Caco-2 (cell line): Measurements from ENCODE around the gene DCAF8. TPM values are rescaled to one million over a fixed set of nuclear protein-coding genes. Genes with fewer than 3 reads are reported as not detected.
A peak's percentile ranks its signal among the peaks of the same experiment; 100 is the strongest.

ENCODE experiments used
- BruUV-seq: library from RNA; stranded (reverse); fragments of 400-500 nt; replicated peaks from 2 replicates; lab custom pipeline; 2021; lab: Mats Ljungman, UMichigan
- CTCF ChIA-PET: fragments of 300-600 bp; sonication (Branson Sonifier 250); formaldehyde crosslinking; loops from one replicate; lab custom pipeline; 2022; ENCODE audit warnings: antibody characterized with exemption; lab: Charles Lee
- POLR2A ChIA-PET: fragments of 300-600 bp; sonication (Branson Sonifier 250); formaldehyde crosslinking; loops from one replicate; lab custom pipeline; 2022; ENCODE audit warnings: antibody characterized with exemption; lab: Charles Lee
- DNase-seq, 2 experiments: peaks; one replicate each; pipeline versions ENCODE4 v3.0.0 to v3.0.0-alpha.2; 2020 to 2022
- H3K27me3 ChIP-seq: replicated peaks from 2 replicates; pipeline ENCODE4 v1.6.0; 2011; ENCODE audit warnings: low read length; ENCODE audit not compliant: control insufficient read depth, insufficient read depth
- H3K36me3 ChIP-seq: 2 replicates; pipeline ENCODE4 v1.5.1; 2011; ENCODE audit warnings: low read length; ENCODE audit not compliant: control insufficient read depth, insufficient read depth
- H3K4me1 ChIP-seq: fragments of 250-450 bp; sonication (Bioruptor Pico); 2 replicates; pipeline ENCODE4 v1.5.1; 2020; ENCODE audit warnings: mild to moderate bottlenecking
- H3K4me3 ChIP-seq: 2 replicates; pipeline ENCODE4 v1.5.1; 2011; ENCODE audit warnings: low read depth, mild to moderate bottlenecking, control low read depth, low read length
- H3K9me3 ChIP-seq: fragments of 250-450 bp; sonication (Bioruptor Pico); 2 replicates; pipeline ENCODE4 v1.5.1; 2020; ENCODE audit warnings: mild to moderate bottlenecking, moderate library complexity
- H3K27ac Mint-ChIP-seq: one replicate; pipeline ENCODE4 v1.8.0; 2022; ENCODE audit warnings: mixed read lengths; ENCODE audit not compliant: unreplicated experiment
- H3K27me3 Mint-ChIP-seq: one replicate; pipeline ENCODE4 v1.8.0; 2022; ENCODE audit warnings: mixed read lengths; ENCODE audit not compliant: insufficient read depth, unreplicated experiment
- H3K36me3 Mint-ChIP-seq: one replicate; pipeline ENCODE4 v1.8.0; 2022; ENCODE audit warnings: mild to moderate bottlenecking, mixed read lengths; ENCODE audit not compliant: insufficient read depth, unreplicated experiment
- H3K4me1 Mint-ChIP-seq: one replicate; pipeline ENCODE4 v1.8.0; 2022; ENCODE audit warnings: low read depth, mixed read lengths; ENCODE audit not compliant: unreplicated experiment
- H3K4me3 Mint-ChIP-seq: one replicate; pipeline ENCODE4 v1.8.0; 2022; ENCODE audit warnings: mild to moderate bottlenecking, moderate library complexity, mixed read lengths; ENCODE audit not compliant: unreplicated experiment
- H3K9me3 Mint-ChIP-seq: one replicate; pipeline ENCODE4 v1.8.0; 2022; ENCODE audit warnings: mixed read lengths; ENCODE audit not compliant: unreplicated experiment
- CTCF ChIP-seq, 2 experiments: fragments of 200-600 bp in 1 of 2; IDR thresholded peaks; 1 replicate in 1 of 2; 2 replicates in 1 of 2; pipeline versions ENCODE4 v1.5.1 to v1.8.0; 2011 to 2022; ENCODE audit warnings: antibody characterized with exemption in 1 of 2, control low read depth in 1 of 2, inconsistent platforms in 1 of 2, low read depth in 1 of 2, low read length in 1 of 2, mild to moderate bottlenecking in 1 of 2, moderate library complexity in 1 of 2; ENCODE audit not compliant: insufficient read depth in 1 of 2, severe bottlenecking in 1 of 2, unreplicated experiment in 1 of 2
- intact Hi-C: fragments of 100-400 bp; cut with micrococcal nuclease; formaldehyde crosslinking; loops from one replicate; pipeline ENCODE4 v1.10.0; 2022; ENCODE audit not compliant: unreplicated experiment
- total RNA-seq: library from RNA; stranded (reverse); gene quantifications from 2 replicates; pipeline ENCODE4 v1.2.3, GENCODE V29; 2022

Gene DCAF8
- total RNA-seq, 1 experiment from 2014 or later: 112 TPM

GRCh38 chr1:160284782-160285344 is 22.5 kb upstream of the DCAF8 start, which contains the start of gene PEX19:
PEX19 (minus strand) TSS chr1:160285133; CDS start chr1:160285124, 9 bp downstream.
- peaks cover 24% of the 10 kb centered on the region for H3K4me1 Mint-ChIP-seq
- BruUV-seq: TSS peak; percentile 65
- H3K9me3 ChIP-seq: no peaks in the 10 kb centered on the region
- peak; percentile 95 to 96 for DNase-seq
- peak within 1 kb of the TSS; percentile 99 for H3K4me3 Mint-ChIP-seq
- TF ChIP-seq CTCF (IDR thresholded peaks at IDR 0.05; ENCODE audit: insufficient read depth in 1 of 2, low read depth in 1 of 2, low read length in 1 of 2, severe bottlenecking in 1 of 2, unreplicated experiment in 1 of 2): no peak
- H3K9me3 Mint-ChIP-seq: no peaks in the 10 kb centered on the region
- ChIA-PET POLR2A (interaction anchor here (0.5 to 2.1 kb wide), 3 partner anchors 9 to 24 kb away, joined by 3 to 21 read pairs (median 10); partner anchors contain the start of gene DCAF8), CTCF (interaction anchor here (0.6 to 1.6 kb wide), 4 partner anchors 33 to 207 kb away, joined by 3 to 6 read pairs (median 4); no protein-coding TSS in a partner anchor)
- peaks cover 63% of the 10 kb centered on the region for H3K36me3 Mint-ChIP-seq
- H3K36me3 ChIP-seq: peaks cover 2% of the 10 kb centered on the region; the same call in 1 of the 2 replicates
- H3K4me1 ChIP-seq: 0 out of 2 replicates have a peak, but pooled peaks cover 6% of the 10 kb centered on the region
- intact Hi-C loops: loop anchor here (1.0 to 2.0 kb wide), 2 partner anchors 23 to 58 kb away; partner anchors contain the start of genes COPA, DCAF8 and NCSTN
- H3K27me3 Mint-ChIP-seq: no peaks in the 10 kb centered on the region
- H3K4me3 ChIP-seq: peak within 1 kb of the TSS; percentile 70
- peak within 1 kb of the TSS; percentile 99 for H3K27ac Mint-ChIP-seq
- H3K27me3 ChIP-seq: no peaks in the 10 kb centered on the region

- no peaks in the 10 kb centered on the region for H3K27me3 Mint-ChIP-seq
- H3K4me3 ChIP-seq: peak overlapping the region; percentile 70
- no peaks in the 10 kb centered on the region for H3K9me3 ChIP-seq
- DNase-seq: peak in 1 of 2 experiments; percentile 25
- 0 out of 2 replicates have a peak, but pooled peaks cover 6% of the 10 kb centered on the region for H3K4me1 ChIP-seq
- H3K27me3 ChIP-seq: no peaks in the 10 kb centered on the region
- POLR2A ChIA-PET: interaction anchor here (1.7 to 2.1 kb wide), 2 partner anchors 22 to 24 kb away, joined by 10 to 21 read pairs; partner anchors contain the start of gene DCAF8
- H3K27ac Mint-ChIP-seq: peak overlapping the region; percentile 99
- TF ChIP-seq CTCF (IDR thresholded peaks at IDR 0.05; ENCODE audit: insufficient read depth in 1 of 2, low read depth in 1 of 2, low read length in 1 of 2, severe bottlenecking in 1 of 2, unreplicated experiment in 1 of 2): no peak
- H3K36me3 ChIP-seq: peaks cover 2% of the 10 kb centered on the region; the same call in 1 of the 2 replicates
- peaks cover 63% of the 10 kb centered on the region for H3K36me3 Mint-ChIP-seq
- CTCF ChIA-PET: interaction anchor here (0.6 to 1.6 kb wide), 3 partner anchors 65 to 206 kb away, joined by 3 to 6 read pairs (median 3); no protein-coding TSS in a partner anchor
- TSS peak; percentile 51 for BruUV-seq
- intact Hi-C loops: loop anchor here (2.0 kb wide), 1 partner anchor 58 kb away; the partner anchor contains the start of genes COPA and NCSTN
- H3K4me1 Mint-ChIP-seq: peaks cover 24% of the 10 kb centered on the region
- peak overlapping the region; percentile 99 for H3K4me3 Mint-ChIP-seq
- H3K9me3 Mint-ChIP-seq: no peaks in the 10 kb centered on the region
Observed at GRCh38 chr1:160284220-160284781, 22.0 kb upstream of the DCAF8 start.

GRCh38 chr1:160282807-160283206 is 20.5 kb upstream of the DCAF8 start:
- POLR2A ChIA-PET: no interaction called here
- peaks cover 62% of the 10 kb centered on the region for H3K36me3 Mint-ChIP-seq
- intact Hi-C loops: no loop called here

More at GRCh38 chr1:160282807-160283206, 20.5 kb upstream of the DCAF8 start:
- Histone ChIP-seq H3K4me1 (0 out of 2 replicates have a peak, but pooled peaks cover 6% of the 10 kb centered on the region), H3K27me3 (no peaks in the 10 kb centered on the region), H3K36me3 (peaks cover 4% of the 10 kb centered on the region), H3K4me3 (no peak overlapping the region), H3K9me3 (no peaks in the 10 kb centered on the region)
- CTCF ChIA-PET: no interaction called here
- peaks cover 24% of the 10 kb centered on the region for H3K4me1 Mint-ChIP-seq
- no peak overlapping the region for H3K4me3 Mint-ChIP-seq
- H3K27ac Mint-ChIP-seq: no peak overlapping the region
- no peaks in the 10 kb centered on the region for H3K27me3 Mint-ChIP-seq
- TF ChIP-seq CTCF (IDR thresholded peaks at IDR 0.05; ENCODE audit: insufficient read depth in 1 of 2, low read depth in 1 of 2, low read length in 1 of 2, severe bottlenecking in 1 of 2, unreplicated experiment in 1 of 2): no peak
- no peak for DNase-seq
- H3K9me3 Mint-ChIP-seq: no peaks in the 10 kb centered on the region
- BruUV-seq: no TSS peak
